HCT116 (cell line): ENCODE measurements around the gene EHD4. TPM values are rescaled to one million over a fixed set of nuclear protein-coding genes. Genes with fewer than 3 reads are reported as not detected.

Source experiments
- ATAC-seq: fragments of 200-7000 bp; cut with Tn5 transposase; 2 replicates; pipeline ENCODE4 v1.9.1; 2020; ENCODE audit warnings: mild to moderate bottlenecking, moderate library complexity
- BruUV-seq: library from RNA; stranded (reverse); fragments of 400-500 nt; replicated peaks from 2 replicates; lab custom pipeline; 2021; lab: Mats Ljungman, UMichigan
- CTCF ChIA-PET: fragments of 300-600 bp; sonication (Branson Sonifier 250); formaldehyde crosslinking; loops from one replicate; lab custom pipeline; 2021; ENCODE audit warnings: antibody characterized with exemption; lab: Charles Lee
- POLR2A ChIA-PET: fragments of 300-600, 350-600 bp; sonication (Branson Sonifier 250); formaldehyde crosslinking; loops from one replicate; lab custom pipeline; 2021; ENCODE audit warnings: antibody characterized with exemption; lab: Charles Lee
- RAD21 ChIA-PET, 2 experiments: fragments of 300-600 bp; sonication (Branson Sonifier 250); formaldehyde crosslinking; loops; one replicate each; lab custom pipeline; 2023; ENCODE audit warnings: low total read pairs in 2 of 2; ENCODE audit not compliant: uncharacterized antibody in 2 of 2, unreplicated experiment in 2 of 2, low non-redundant PET in 1 of 2; lab: Charles Lee
- DNase-seq: peaks from one replicate; pipeline ENCODE4 v3.0.0-alpha.2; 2010; ENCODE audit warnings: low read depth, low spot score
- H2AFZ ChIP-seq: fragments of 200-600 bp; shearing (Covaris generic), sonication (generic); 2 replicates; pipeline ENCODE4 v1.6.1; 2017; ENCODE audit warnings: low read depth, mixed run types, mixed read lengths, antibody characterized with exemption, low read length; ENCODE audit not compliant: poor library complexity, severe bottlenecking
- H3K27ac ChIP-seq: 2 replicates; pipeline ENCODE4 v1.5.1; 2012; ENCODE audit warnings: low read depth, low read length
- H3K27me3 ChIP-seq: fragments of 200-600 bp; sonication (generic); 2 replicates; pipeline ENCODE4 v1.6.1; 2016; ENCODE audit warnings: mixed run types, low read length, mixed read lengths; ENCODE audit not compliant: insufficient read depth
- H3K36me3 ChIP-seq, 2 experiments: fragments of 200-500 bp in 1 of 2; fragments of 200-600 bp in 1 of 2; sonication (Bioruptor generic) in 1 of 2; sonication (generic) in 1 of 2; 2 replicates each; pipeline versions ENCODE4 v1.5.1 to v1.6.1; 2014 to 2016; ENCODE audit warnings: low read length in 2 of 2, inconsistent platforms in 1 of 2, mixed read lengths in 1 of 2, mixed run types in 1 of 2; ENCODE audit not compliant: insufficient read depth in 2 of 2, control insufficient read depth in 1 of 2
- H3K4me1 ChIP-seq, 2 experiments: fragments of 200-600 bp in 1 of 2; sonication (generic) in 1 of 2; 2 replicates each; pipeline versions ENCODE4 v1.5.1 to v1.6.1; 2012 to 2017; ENCODE audit warnings: low read length in 2 of 2, inconsistent platforms in 1 of 2, mild to moderate bottlenecking in 1 of 2, mixed read lengths in 1 of 2, mixed run types in 1 of 2, moderate library complexity in 1 of 2; ENCODE audit not compliant: insufficient read depth in 2 of 2, control insufficient read depth in 1 of 2
- H3K4me2 ChIP-seq: fragments of 200-600 bp; sonication (generic); 2 replicates; pipeline ENCODE4 v1.6.1; 2017; ENCODE audit warnings: mixed run types, low read length, mixed read lengths
- H3K4me3 ChIP-seq, 2 experiments: fragments of 200-600 bp in 1 of 2; sonication (generic) in 1 of 2; replicated peaks in 1 of 2; 2 replicates each; pipeline ENCODE4 v1.5.1; 2011 to 2016; ENCODE audit warnings: low read length in 2 of 2, control low read depth in 1 of 2, low read depth in 1 of 2, mild to moderate bottlenecking in 1 of 2, mixed read lengths in 1 of 2, mixed run types in 1 of 2
- H3K79me2 ChIP-seq: fragments of 200-600 bp; sonication (generic); 2 replicates; pipeline ENCODE4 v1.6.1; 2017; ENCODE audit warnings: mild to moderate bottlenecking, mixed run types, low read length, moderate library complexity, mixed read lengths; ENCODE audit not compliant: insufficient read depth
- H3K9ac ChIP-seq: fragments of 200-600 bp; sonication (generic); 2 replicates; pipeline ENCODE4 v1.6.1; 2016; ENCODE audit warnings: low read length, mixed read lengths
- H3K9me2 ChIP-seq: fragments of 200-600 bp; sonication (generic), shearing (Covaris generic); 2 replicates; pipeline ENCODE4 v1.6.1; 2017; ENCODE audit warnings: mixed run types, mild to moderate bottlenecking, moderate library complexity; ENCODE audit not compliant: insufficient read depth
- H3K9me3 ChIP-seq, 2 experiments: fragments of 200-500 bp in 1 of 2; fragments of 200-600 bp in 1 of 2; sonication (Bioruptor generic) in 1 of 2; sonication (generic) in 1 of 2; 2 replicates each; pipeline ENCODE4 v1.6.1; 2014 to 2017; ENCODE audit warnings: low read length in 2 of 2, mixed read lengths in 2 of 2, inconsistent platforms in 1 of 2, low read depth in 1 of 2, mild to moderate bottlenecking in 1 of 2, mixed run types in 1 of 2, moderate library complexity in 1 of 2; ENCODE audit not compliant: control insufficient read depth in 1 of 2, insufficient read depth in 1 of 2
- H4K20me1 ChIP-seq: fragments of 200-600 bp; sonication (generic), shearing (Covaris generic); 2 replicates; pipeline ENCODE4 v1.6.1; 2017; ENCODE audit warnings: mixed run types, mild to moderate bottlenecking, moderate library complexity; ENCODE audit not compliant: insufficient read depth
- ATF3 ChIP-seq: IDR thresholded peaks from 2 replicates; pipeline ENCODE4 v1.6.1; 2012
- CEBPB ChIP-seq: IDR thresholded peaks from 2 replicates; pipeline ENCODE4 v1.6.1; 2012; ENCODE audit warnings: low read depth
- CTCF ChIP-seq, 3 experiments: fragments of 200-600 bp in 1 of 3; sonication (generic) in 1 of 3; IDR thresholded peaks in 2 of 3; conservative IDR thresholded peaks in 1 of 3; 2 replicates each; pipeline ENCODE4 v1.5.1; 2012 to 2017; ENCODE audit warnings: low read depth in 2 of 3, low read length in 2 of 3, antibody characterized with exemption in 1 of 3, borderline replicate concordance in 1 of 3, control low read depth in 1 of 3, mild to moderate bottlenecking in 1 of 3, mixed read lengths in 1 of 3, mixed run types in 1 of 3, moderate library complexity in 1 of 3; ENCODE audit not compliant: insufficient read depth in 1 of 3
- ELF1 ChIP-seq: IDR thresholded peaks from 2 replicates; pipeline ENCODE4 v1.6.1; 2012; ENCODE audit warnings: low read depth, borderline replicate concordance
- EZH2 ChIP-seq: fragments of 200-600 bp; sonication (generic); IDR thresholded peaks from 2 replicates; pipeline ENCODE4 v1.6.1; 2017; ENCODE audit warnings: antibody characterized with exemption, mixed run types
- EZH2phosphoT487 ChIP-seq: fragments of 200-600 bp; IDR thresholded peaks from 2 replicates; pipeline ENCODE4 v1.6.1; 2018; ENCODE audit warnings: antibody characterized with exemption, borderline replicate concordance
- FOSL1 ChIP-seq: IDR thresholded peaks from 2 replicates; pipeline ENCODE4 v1.6.1; 2012; ENCODE audit warnings: low read depth
- MAX ChIP-seq: IDR thresholded peaks from 2 replicates; pipeline ENCODE4 v1.6.1; 2012
- POLR2AphosphoS5 ChIP-seq: IDR thresholded peaks from 2 replicates; pipeline ENCODE4 v1.6.1; 2011; ENCODE audit warnings: mild to moderate bottlenecking, low read depth, low read length, moderate library complexity
- REST ChIP-seq: IDR thresholded peaks from 2 replicates; pipeline ENCODE4 v1.6.1; 2012; ENCODE audit warnings: low read depth
- SIN3A ChIP-seq: IDR thresholded peaks from 2 replicates; pipeline ENCODE4 v1.6.1; 2012; ENCODE audit warnings: low read depth
- SRF ChIP-seq: IDR thresholded peaks from 2 replicates; pipeline ENCODE4 v1.6.1; 2012; ENCODE audit warnings: low read depth
- YY1 ChIP-seq: IDR thresholded peaks from 2 replicates; pipeline ENCODE4 v1.6.1; 2011; ENCODE audit warnings: low read length, low read depth, moderate library complexity, mild to moderate bottlenecking; ENCODE audit not compliant: insufficient replicate concordance; ENCODE audit errors: extremely low read depth
- ZFX ChIP-seq: fragments of 450-650 bp; IDR thresholded peaks from 2 replicates; pipeline ENCODE4 v1.6.1; 2017
- intact Hi-C: fragments of 100-400 bp; cut with micrococcal nuclease; formaldehyde crosslinking; loops from 2 replicates; pipeline ENCODE4 v1.10.0; 2022
- total RNA-seq: library from RNA; stranded (reverse); gene quantifications from one replicate; pipeline ENCODE4 v1.2.1, GENCODE V29; 2021; ENCODE audit not compliant: unreplicated experiment

EHD4 gene
- total RNA-seq, 1 experiment from 2014 or later: 28.0 TPM

- H3K9me2 ChIP-seq: no peaks in the 10 kb centered on the region
- H4K20me1 ChIP-seq: no peaks in the 10 kb centered on the region
- H3K36me3 ChIP-seq: no peaks in the 10 kb centered on the region
- no peak overlapping the region for H2AFZ ChIP-seq
- CTCF ChIA-PET: no interaction called here
- no TSS peak for BruUV-seq
- RAD21 ChIA-PET: no interaction called here
- no peak overlapping the region for H3K27ac ChIP-seq
- H3K9ac ChIP-seq: no peak overlapping the region
- TF ChIP-seq FOSL1: no peak
- no peak for TF ChIP-seq ATF3
- TF ChIP-seq EZH2phosphoT487: no peak
- TF ChIP-seq SRF: no peak
- TF ChIP-seq CTCF (IDR thresholded peaks at IDR 0.05 in 2 of 3, conservative IDR thresholded peaks at IDR 0.05 in 1 of 3; ENCODE audit: borderline replicate concordance in 1 of 3, insufficient read depth in 1 of 3, low read depth in 2 of 3, low read length in 2 of 3): no peak
- no peak for TF ChIP-seq ELF1
- no peak for TF ChIP-seq REST
- no peak for TF ChIP-seq YY1
- TF ChIP-seq MAX: no peak
- TF ChIP-seq POLR2AphosphoS5: no peak
- TF ChIP-seq SIN3A: no peak
- TF ChIP-seq EZH2: no peak
- no peak for TF ChIP-seq CEBPB
- no peak for TF ChIP-seq ZFX
- ATAC-seq (no peak), DNase-seq (no peak)
- no peaks in the 10 kb centered on the region for H3K9me3 ChIP-seq
- no peak overlapping the region for H3K4me3 ChIP-seq
- no peak overlapping the region for H3K4me2 ChIP-seq
- H3K79me2 ChIP-seq: no peaks in the 10 kb centered on the region
- H3K27me3 ChIP-seq: no peaks in the 10 kb centered on the region
- POLR2A ChIA-PET: no interaction called here
- intact Hi-C loops: no loop called here
- H3K4me1 ChIP-seq: peaks cover 6 to 15% of the 10 kb centered on the region in 2 experiments
These were observed 40.6 kb upstream of the EHD4 start for GRCh38 chr15:42012928-42013482.
